ENCODE data around the gene UBALD2. TPM values are rescaled to one million over a fixed set of nuclear protein-coding genes. Genes with fewer than 3 reads are reported as not detected.

The UBALD2 gene
- total RNA-seq, 4 donors from 2014 or later = 24.8 to 42.7 (median 35.6) TPM

GRCh38 chr17:76272541-76273444 is 7.6 kb downstream of the UBALD2 start:
- no peak for DNase-seq (ENCODE audit: low spot score in 2 of 2)
- peak overlapping the region; percentile 42 for H3K4me3 ChIP-seq

DNA sequence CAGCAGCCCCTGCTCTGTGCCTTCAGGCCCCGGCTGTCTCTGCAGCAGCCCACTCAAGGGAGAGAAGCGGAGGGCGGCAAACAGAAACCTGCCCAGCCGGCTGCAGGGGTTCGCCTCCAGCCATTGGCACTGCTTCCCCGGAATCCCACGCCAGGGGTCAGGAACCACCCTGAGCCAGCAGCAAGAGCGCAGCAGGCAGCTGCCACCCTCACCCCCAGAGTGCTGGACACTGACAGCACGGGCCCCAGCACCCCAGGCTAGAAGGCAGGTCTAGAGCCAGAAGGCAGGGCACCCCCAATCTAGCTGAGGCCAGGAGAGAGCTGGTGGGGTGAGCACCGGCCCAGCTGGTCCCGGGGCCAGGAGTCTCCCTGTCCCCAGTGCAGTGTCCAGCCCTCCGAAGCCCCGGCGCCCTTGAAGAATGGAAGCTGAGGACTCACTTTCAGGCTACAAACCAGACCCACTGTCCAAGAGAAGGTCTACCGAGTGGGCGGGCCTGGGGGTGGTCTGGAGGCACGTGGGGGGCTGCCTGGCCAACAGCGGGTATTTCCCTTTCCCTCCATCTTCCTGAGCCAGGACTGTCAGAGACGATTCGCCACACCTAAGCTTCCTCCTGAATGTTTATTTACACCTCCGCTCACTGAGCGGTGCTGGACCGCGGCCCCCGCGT is 8.4 kb downstream of the UBALD2 start:
- no peak overlapping the region for H3K4me3 ChIP-seq
- H3K27me3 ChIP-seq = no peaks in the 10 kb centered on the region
- H3K9me3 ChIP-seq = no peaks in the 10 kb centered on the region
- 65% methylated on average over 12 of the region's 26 CpGs for WGBS
- peaks cover 69% of the 10 kb centered on the region for H3K4me1 ChIP-seq
- H3K36me3 ChIP-seq = peaks cover 15% of the 10 kb centered on the region
- DNase-seq (ENCODE audit: low spot score in 2 of 2) = peak in 1 of 2 donors; percentile 73
- no peak overlapping the region for H3K27ac ChIP-seq
- TF ChIP-seq POLR2AphosphoS5 (IDR thresholded peaks at IDR 0.05) (no peak), EP300 (IDR thresholded peaks at IDR 0.05) (no peak), CTCF (IDR thresholded peaks at IDR 0.05) (no peak)

More at GRCh38 chr17:76272541-76273444, 7.6 kb downstream of the UBALD2 start:
- H3K9me3 ChIP-seq = no peaks in the 10 kb centered on the region
- TF ChIP-seq CTCF (IDR thresholded peaks at IDR 0.05) (no peak), POLR2A (IDR thresholded peaks at IDR 0.05) (no peak), POLR2AphosphoS5 (IDR thresholded peaks at IDR 0.05) (no peak)
- peak overlapping the region; percentile 56 for H3K27ac ChIP-seq
- H3K4me1 ChIP-seq = peaks cover 72% of the 10 kb centered on the region
- no peaks in the 10 kb centered on the region for H3K27me3 ChIP-seq
- WGBS = 41% methylated on average over 15 of the region's 19 CpGs
- peaks cover 15% of the 10 kb centered on the region for H3K36me3 ChIP-seq

DNA sequence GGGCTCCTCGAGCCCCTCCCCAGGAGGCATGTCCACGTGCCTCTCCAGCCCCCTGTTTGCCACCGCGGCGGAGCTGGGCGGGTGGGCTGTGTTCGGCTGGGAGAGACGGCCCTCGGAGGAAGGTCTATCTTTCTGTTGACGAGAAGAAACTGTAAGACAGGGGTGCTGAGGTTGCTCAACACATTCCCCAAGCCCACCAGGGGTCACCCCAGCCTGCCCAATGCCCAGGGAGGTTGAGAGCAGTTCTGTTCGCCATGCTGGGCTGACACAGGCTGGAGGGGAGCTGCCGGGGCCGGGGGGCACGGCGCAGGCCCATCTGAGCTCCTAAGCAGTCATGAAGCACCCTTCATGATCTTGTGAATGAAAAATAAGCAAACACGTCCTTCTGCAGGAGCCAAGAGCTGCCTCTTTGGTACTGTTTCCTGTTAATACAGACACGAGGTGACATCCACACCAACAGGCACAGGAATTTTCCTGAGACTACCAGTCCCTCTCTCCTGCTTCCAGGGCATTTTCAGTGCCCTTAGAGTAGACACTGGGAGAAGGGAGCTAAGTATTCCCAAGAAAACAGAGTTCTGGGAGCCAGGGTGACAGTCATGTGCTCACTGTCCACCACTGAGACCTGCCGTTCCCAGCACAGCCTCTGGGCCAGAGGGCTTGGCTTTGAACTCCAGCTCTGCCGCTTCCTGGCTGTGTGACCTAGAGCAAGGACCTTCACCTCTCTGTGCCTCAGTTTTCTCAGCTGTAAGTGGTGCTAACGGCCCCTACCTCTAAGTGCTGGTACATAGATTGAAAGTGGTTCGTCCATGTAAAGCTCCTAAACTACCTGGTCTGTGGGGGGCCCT is 9.2 kb downstream of the UBALD2 start:
- peaks cover 66% of the 10 kb centered on the region for H3K4me1 ChIP-seq
- TF ChIP-seq POLR2AphosphoS5 (IDR thresholded peaks at IDR 0.05) (no peak), CTCF (IDR thresholded peaks at IDR 0.05) (no peak), EP300 (IDR thresholded peaks at IDR 0.05) (no peak), POLR2A (IDR thresholded peaks at IDR 0.05) (no peak)
- no peak for DNase-seq (ENCODE audit: low spot score in 2 of 2)
- H3K4me3 ChIP-seq = no peak overlapping the region
- 70% methylated on average over 12 of the region's 21 CpGs for WGBS
- H3K36me3 ChIP-seq = peaks cover 11% of the 10 kb centered on the region
- no peaks in the 10 kb centered on the region for H3K27me3 ChIP-seq
- H3K27ac ChIP-seq = no peak overlapping the region
- no peaks in the 10 kb centered on the region for H3K9me3 ChIP-seq

DNA sequence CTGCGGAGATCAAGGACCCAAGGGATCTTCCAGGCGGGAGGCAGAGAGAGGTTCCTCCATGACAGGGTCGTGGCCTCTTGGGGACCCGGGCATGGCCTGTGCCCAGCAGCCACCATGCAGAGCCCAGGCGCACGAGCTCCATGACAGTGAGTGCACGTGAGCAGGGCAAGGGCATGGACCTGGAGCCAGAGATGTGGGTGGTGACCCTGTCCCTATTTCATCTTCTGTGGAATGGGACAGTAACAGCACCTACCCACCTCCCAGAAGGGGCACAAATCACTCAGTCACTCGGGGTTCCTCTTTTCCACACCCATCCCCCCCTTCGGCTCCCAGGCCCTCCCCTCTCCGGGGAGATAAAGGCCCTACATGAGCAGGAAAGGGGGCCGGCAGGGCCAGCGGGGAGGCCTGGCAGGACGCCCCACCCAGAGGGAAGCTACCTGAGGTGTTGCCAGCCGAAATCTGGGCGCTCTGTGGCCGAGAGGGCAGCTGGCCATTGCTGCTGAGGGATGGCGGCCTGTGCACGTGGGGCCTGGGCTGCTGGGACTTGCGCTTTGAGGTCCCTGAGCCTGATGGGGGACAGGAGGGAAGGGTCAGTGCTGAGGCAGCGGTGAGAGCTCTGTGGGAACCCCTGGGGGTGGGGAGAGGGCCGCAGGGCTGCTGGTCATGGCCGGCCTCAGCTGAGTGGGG is 10.4 kb downstream of the UBALD2 start:
- Histone ChIP-seq H3K4me3 (no peak overlapping the region), H3K27me3 (no peaks in the 10 kb centered on the region), H3K27ac (no peak overlapping the region), H3K36me3 (peaks cover 5% of the 10 kb centered on the region), H3K4me1 (peaks cover 62% of the 10 kb centered on the region), H3K9me3 (no peaks in the 10 kb centered on the region)
- TF ChIP-seq CTCF (IDR thresholded peaks at IDR 0.05) = no peak
- 94% methylated on average over 18 of the region's 22 CpGs for WGBS
- no peak for DNase-seq (ENCODE audit: low spot score in 2 of 2)
